Esophagus muscularis mucosa (tissue), 4 donors: ENCODE data around the gene CERS5. TPM values are rescaled to one million over a fixed set of nuclear protein-coding genes. Genes with fewer than 3 reads are reported as not detected.

Experiments
- DNase-seq: peaks from one replicate; pipeline ENCODE4 v3.0.0-alpha.2; 2017; ENCODE audit errors: extremely low spot score
- H3K27ac ChIP-seq, 4 donors: fragments of 200-600 bp; sonication (generic); replicated peaks in 1 of 4; 1 replicate in 3 of 4; 2 replicates in 1 of 4; pipeline ENCODE4 v1.5.1; 2016 to 2019; ENCODE audit warnings: mild to moderate bottlenecking in 1 of 4
- H3K27me3 ChIP-seq, 4 donors: fragments of 200-600 bp; sonication (generic); one replicate each; pipeline versions ENCODE4 v1.5.1 to v1.6.0; 2016 to 2019
- H3K36me3 ChIP-seq, 4 donors: fragments of 200-600 bp; sonication (generic); one replicate each; pipeline ENCODE4 v1.5.1; 2016 to 2019
- H3K4me1 ChIP-seq, 4 donors: fragments of 200-600 bp; sonication (generic); one replicate each; pipeline ENCODE4 v1.5.1; 2016 to 2019
- H3K4me3 ChIP-seq, 4 donors: fragments of 200-600 bp; sonication (generic); 1 replicate in 2 of 4; 2 replicates in 2 of 4; pipeline ENCODE4 v1.5.1; 2016 to 2019; ENCODE audit warnings: mild to moderate bottlenecking in 4 of 4, moderate library complexity in 1 of 4
- H3K9me3 ChIP-seq, 4 donors: fragments of 200-600 bp; sonication (generic); 1 replicate in 3 of 4; 2 replicates in 1 of 4; pipeline ENCODE4 v1.5.1; 2016 to 2019
- CTCF ChIP-seq, 3 experiments: fragments of 200-600 bp in 2 of 3; fragments of 450-650 bp in 1 of 3; sonication (generic) in 2 of 3; IDR thresholded peaks; one replicate each; pipeline ENCODE4 v1.5.1; 2017 to 2019; ENCODE audit warnings: antibody characterized with exemption in 3 of 3, mild to moderate bottlenecking in 2 of 3, moderate library complexity in 1 of 3
- EP300 ChIP-seq: sonication (generic); formaldehyde crosslinking; IDR thresholded peaks from one replicate; pipeline ENCODE4 v1.6.1; 2017; ENCODE audit warnings: antibody characterized with exemption
- POLR2A ChIP-seq: fragments of 450-650 bp; IDR thresholded peaks from one replicate; pipeline ENCODE4 v1.6.1; 2017; ENCODE audit warnings: antibody characterized with exemption, moderate library complexity, mild to moderate bottlenecking, low read depth
- POLR2AphosphoS5 ChIP-seq, 2 donors: sonication (generic); formaldehyde crosslinking; IDR thresholded peaks; one replicate each; pipeline ENCODE4 v1.6.1; 2017; ENCODE audit warnings: antibody characterized with exemption in 2 of 2
- WGBS: methylation state at CpG from one replicate; pipeline ENCODE4 v1.1.5; 2018; 5-methylcytosine and 5-hydroxymethylcytosine counted together
- intact Hi-C: fragments of 100-400 bp; cut with DNase I; formaldehyde crosslinking; loops from one replicate; pipeline ENCODE4 v1.15.1; 2023
- total RNA-seq, 4 donors: library from RNA; depleted of rRNA; stranded (reverse); fragments of >200 nt; gene quantifications; one replicate each; pipeline versions ENCODE4 v1.1.0 to v1.2.1, GENCODE V29; 2016

The CERS5 gene
- total RNA-seq, 4 donors from 2014 or later, result 23.0 to 33.6 (median 27.5) TPM

GRCh38 chr12:50145439-50145838, 21.7 kb downstream of the CERS5 start:
- WGBS, result 84% methylated on average over 2 of the region's 2 CpGs
- Histone ChIP-seq H3K4me1 (peaks cover 0 to 6% (median 0%) of the 10 kb centered on the region in 4 donors), H3K36me3 (peaks cover 0 to 27% (median 12%) of the 10 kb centered on the region in 4 donors), H3K4me3 (no peak overlapping the region), H3K9me3 (no peaks in the 10 kb centered on the region), H3K27ac (no peak overlapping the region), H3K27me3 (no peaks in the 10 kb centered on the region)
- DNase-seq, result no peak
- TF ChIP-seq POLR2AphosphoS5 (IDR thresholded peaks at IDR 0.05) (no peak), POLR2A (no peak)
- intact Hi-C loops, result no loop called here

GRCh38 chr12:50142993-50143392, 24.2 kb downstream of the CERS5 start:
- H3K27me3 ChIP-seq, result no peaks in the 10 kb centered on the region
- H3K4me3 ChIP-seq, result no peak overlapping the region
- no peak for TF ChIP-seq EP300
- no peak for TF ChIP-seq CTCF (IDR thresholded peaks at IDR 0.05)
- no peak for TF ChIP-seq POLR2A
- TF ChIP-seq POLR2AphosphoS5 (IDR thresholded peaks at IDR 0.05), result no peak
- 80% methylated on average over 8 of the region's 8 CpGs for WGBS
- H3K36me3 ChIP-seq, result peaks cover 0 to 43% (median 26%) of the 10 kb centered on the region in 4 donors
- H3K27ac ChIP-seq, result no peak overlapping the region
- intact Hi-C loops, result no loop called here
- DNase-seq, result no peak
- H3K9me3 ChIP-seq, result no peaks in the 10 kb centered on the region
- no peaks in the 10 kb centered on the region for H3K4me1 ChIP-seq

GRCh38 chr12:50132505-50133135, 34.5 kb downstream of the CERS5 start:
- no peak for TF ChIP-seq POLR2AphosphoS5 (IDR thresholded peaks at IDR 0.05)
- no peak for TF ChIP-seq EP300
- TF ChIP-seq CTCF (IDR thresholded peaks at IDR 0.05), result peak in 1 of 3 experiments; percentile 69
- 96% methylated on average over 2 of the region's 2 CpGs for WGBS
- H3K9me3 ChIP-seq, result no peaks in the 10 kb centered on the region
- no peaks in the 10 kb centered on the region for H3K27me3 ChIP-seq
- H3K4me1 ChIP-seq, result peaks cover 3 to 30% (median 17%) of the 10 kb centered on the region in 4 donors
- DNase-seq, result no peak
- peak overlapping the region in 1 of 4 donors; percentile 31 for H3K27ac ChIP-seq
- intact Hi-C loops, result loop anchor here (5.0 kb wide), 1 partner anchor 45 kb away; no protein-coding TSS in a partner anchor
- H3K4me3 ChIP-seq, result no peak overlapping the region
- H3K36me3 ChIP-seq, result peaks cover 33 to 96% (median 76%) of the 10 kb centered on the region in 4 donors

GRCh38 chr12:50129290-50129689, 37.9 kb downstream of the CERS5 start:
- Histone ChIP-seq H3K4me3 (no peak overlapping the region), H3K27ac (no peak overlapping the region), H3K27me3 (no peaks in the 10 kb centered on the region), H3K4me1 (peaks cover 6 to 19% (median 12%) of the 10 kb centered on the region in 4 donors), H3K36me3 (peaks cover 29 to 89% (median 65%) of the 10 kb centered on the region in 4 donors), H3K9me3 (no peaks in the 10 kb centered on the region)
- intact Hi-C loops, result no loop called here
- TF ChIP-seq CTCF (IDR thresholded peaks at IDR 0.05) (no peak), POLR2A (no peak), POLR2AphosphoS5 (IDR thresholded peaks at IDR 0.05) (no peak), EP300 (no peak)
- WGBS, result 81% methylated on average over 4 of the region's 4 CpGs
- no peak for DNase-seq

DNA sequence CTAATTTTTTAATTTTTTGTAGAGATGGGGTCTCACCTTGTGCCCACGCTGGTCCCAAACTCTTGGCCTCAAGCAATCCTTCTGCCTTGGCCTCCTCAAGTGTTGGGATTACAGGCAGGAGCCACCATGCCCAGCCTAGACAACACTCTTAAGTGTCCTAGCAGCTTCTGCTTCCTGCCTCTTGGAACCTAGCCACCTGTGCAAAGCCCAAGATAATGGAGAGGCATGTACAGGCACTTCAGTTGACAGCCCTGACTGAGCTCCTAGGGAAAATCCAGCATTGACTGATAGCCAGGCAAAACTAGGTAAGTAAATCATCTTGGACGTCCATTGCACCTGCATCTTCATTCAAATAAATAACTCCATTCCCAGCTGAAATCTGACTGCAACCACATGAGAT, 39.6 kb downstream of the CERS5 start:
- no peak for DNase-seq
- H3K9me3 ChIP-seq, result no peaks in the 10 kb centered on the region
- TF ChIP-seq POLR2A (no peak), CTCF (IDR thresholded peaks at IDR 0.05) (no peak), POLR2AphosphoS5 (IDR thresholded peaks at IDR 0.05) (no peak), EP300 (no peak)
- intact Hi-C loops, result no loop called here
- peak overlapping the region in 1 of 4 donors; percentile 7 for H3K27ac ChIP-seq
- H3K4me1 ChIP-seq, result peaks cover 6 to 18% (median 8%) of the 10 kb centered on the region in 4 donors
- H3K4me3 ChIP-seq, result no peak overlapping the region
- peaks cover 16 to 86% (median 59%) of the 10 kb centered on the region in 4 donors for H3K36me3 ChIP-seq
- H3K27me3 ChIP-seq, result no peaks in the 10 kb centered on the region
- WGBS, result 85% methylated on average over 2 of the region's 2 CpGs
